ENCODE results near the gene SFMBT2. TPM values are rescaled to one million over a fixed set of nuclear protein-coding genes. Genes with fewer than 3 reads are reported as not detected.

The SFMBT2 gene
- total RNA-seq, 4 donors from 2014 or later: 0.60 to 8.6 (median 2.5) TPM

- Histone ChIP-seq H3K27me3 (no peaks in the 10 kb centered on the region), H3K4me1 (no peaks in the 10 kb centered on the region), H3K4me3 (no peak overlapping the region), H3K27ac (no peak overlapping the region), H3K9me3 (no peaks in the 10 kb centered on the region), H3K36me3 (no peaks in the 10 kb centered on the region)
- intact Hi-C loops (cut with DNase I; ENCODE audit: low total_unique reads) (no loop called here), in situ Hi-C loops (cut with MboI; ENCODE audit: low pct_ligation_motif_present in 1 of 4, low pct_unique_long_range_greater_than_20kb in 1 of 4, low sequenced_read_pairs in 3 of 4) (no loop called here)
- WGBS, 2 donors (ENCODE audit: low coverage in 1 of 2): 76 to 86% methylated on average over 6 to 10 of the region's 10 CpGs
- DNase-seq: no peak
- TF ChIP-seq EP300 (IDR thresholded peaks at IDR 0.05; ENCODE audit: low read depth) (no peak), POLR2AphosphoS5 (IDR thresholded peaks at IDR 0.05) (no peak), CTCF (IDR thresholded peaks at IDR 0.05) (no peak), POLR2A (IDR thresholded peaks at IDR 0.05) (no peak)
These were observed 70.5 kb downstream of the SFMBT2 start for GRCh38 chr10:7340179-7340874.

- H3K27ac ChIP-seq: no peak overlapping the region
- H3K9me3 ChIP-seq: no peaks in the 10 kb centered on the region
- DNase-seq: no peak
- H3K36me3 ChIP-seq: no peaks in the 10 kb centered on the region
- H3K4me1 ChIP-seq: no peaks in the 10 kb centered on the region
- 80 to 89% methylated on average over 1 to 4 of the region's 4 CpGs for WGBS, 2 donors (ENCODE audit: low coverage in 1 of 2)
- no peak for TF ChIP-seq POLR2A (IDR thresholded peaks at IDR 0.05)
- no peak for TF ChIP-seq EP300 (IDR thresholded peaks at IDR 0.05; ENCODE audit: low read depth)
- TF ChIP-seq POLR2AphosphoS5 (IDR thresholded peaks at IDR 0.05): no peak
- no peak for TF ChIP-seq CTCF (IDR thresholded peaks at IDR 0.05)
- no peak overlapping the region for H3K4me3 ChIP-seq
- no peaks in the 10 kb centered on the region for H3K27me3 ChIP-seq
- in situ Hi-C loops (cut with MboI; ENCODE audit: low pct_ligation_motif_present in 1 of 4, low pct_unique_long_range_greater_than_20kb in 1 of 4, low sequenced_read_pairs in 3 of 4) (no loop called here), intact Hi-C loops (cut with DNase I; ENCODE audit: low total_unique reads) (no loop called here)
These were observed 71.3 kb downstream of the SFMBT2 start for GRCh38 chr10:7339510-7339909.

GRCh38 chr10:7338469-7338868 is 72.4 kb downstream of the SFMBT2 start:
- in situ Hi-C loops (cut with MboI; ENCODE audit: low pct_ligation_motif_present in 1 of 4, low pct_unique_long_range_greater_than_20kb in 1 of 4, low sequenced_read_pairs in 3 of 4): no loop called here
- Histone ChIP-seq H3K9me3 (no peaks in the 10 kb centered on the region), H3K4me1 (no peaks in the 10 kb centered on the region), H3K27ac (no peak overlapping the region), H3K27me3 (no peaks in the 10 kb centered on the region), H3K36me3 (no peaks in the 10 kb centered on the region), H3K4me3 (no peak overlapping the region)
- no peak for DNase-seq
- intact Hi-C loops (cut with DNase I; ENCODE audit: low total_unique reads): no loop called here
- WGBS, 2 donors (ENCODE audit: low coverage in 1 of 2): 93% methylated on average over 3 to 7 of the region's 7 CpGs
- no peak for TF ChIP-seq CTCF (IDR thresholded peaks at IDR 0.05)
- no peak for TF ChIP-seq POLR2A (IDR thresholded peaks at IDR 0.05)
- no peak for TF ChIP-seq EP300 (IDR thresholded peaks at IDR 0.05; ENCODE audit: low read depth)
- TF ChIP-seq POLR2AphosphoS5 (IDR thresholded peaks at IDR 0.05): no peak

- 73% methylated on average over 4 to 7 of the region's 7 CpGs for WGBS, 2 donors (ENCODE audit: low coverage in 1 of 2)
- Histone ChIP-seq H3K4me3 (no peak overlapping the region), H3K4me1 (no peaks in the 10 kb centered on the region), H3K27ac (no peak overlapping the region), H3K9me3 (no peaks in the 10 kb centered on the region), H3K27me3 (no peaks in the 10 kb centered on the region), H3K36me3 (no peaks in the 10 kb centered on the region)
- no peak for DNase-seq
- no peak for TF ChIP-seq EP300 (IDR thresholded peaks at IDR 0.05; ENCODE audit: low read depth)
- TF ChIP-seq POLR2A (IDR thresholded peaks at IDR 0.05): no peak
- intact Hi-C loops (cut with DNase I; ENCODE audit: low total_unique reads): no loop called here
- in situ Hi-C loops (cut with MboI; ENCODE audit: low pct_ligation_motif_present in 1 of 4, low pct_unique_long_range_greater_than_20kb in 1 of 4, low sequenced_read_pairs in 3 of 4): no loop called here
These were observed 73.2 kb downstream of the SFMBT2 start for GRCh38 chr10:7337431-7338171.
